Naive thymus-derived CD4-positive, alpha-beta T cell (primary cell): Measurements from ENCODE around the gene ANKH. TPM values are rescaled to one million over a fixed set of nuclear protein-coding genes. Genes with fewer than 3 reads are reported as not detected.
"Not testable (repeated sequence)": the region's sequence is repeated elsewhere in the genome, so short reads cannot be mapped to it uniquely, and the experiment has no call there.

Experiments used
- ATAC-seq: fragments of 150-1000 bp; cut with Tn5 transposase; 2 replicates; pipeline ENCODE4 v1.10.0; 2021; ENCODE audit warnings: mild to moderate bottlenecking, moderate library complexity
- CTCF ChIA-PET: fragments of 350-600 bp; sonication (Branson Sonifier 250); formaldehyde crosslinking; loops from one replicate; lab custom pipeline; 2021; ENCODE audit warnings: antibody characterized with exemption; lab: Charles Lee
- POLR2A ChIA-PET: fragments of 350-600 bp; sonication (Branson Sonifier 250); formaldehyde crosslinking; loops from one replicate; lab custom pipeline; 2021; ENCODE audit warnings: antibody characterized with exemption, inconsistent platforms; lab: Charles Lee
- DNase-seq, 9 donors: peaks; one replicate each; pipeline versions ENCODE4 v3.0.0 to v3.0.0-alpha.2; 2020 to 2022; ENCODE audit warnings: mixed read lengths in 1 of 9
- H3K27ac ChIP-seq: one replicate; pipeline ENCODE4 v1.7.0; 2013; ENCODE audit warnings: mild to moderate bottlenecking, low read depth, low read length, moderate library complexity
- H3K27me3 ChIP-seq, 2 donors: one replicate each; pipeline ENCODE4 v1.7.0; 2013; ENCODE audit warnings: low read length in 2 of 2, mild to moderate bottlenecking in 2 of 2, moderate library complexity in 2 of 2; ENCODE audit not compliant: control insufficient read depth in 2 of 2, insufficient read depth in 2 of 2
- H3K36me3 ChIP-seq, 3 experiments: 1 replicate in 2 of 3; 2 replicates in 1 of 3; pipeline ENCODE4 v1.7.0; 2013; ENCODE audit warnings: low read length in 3 of 3, mild to moderate bottlenecking in 3 of 3, moderate library complexity in 1 of 3; ENCODE audit not compliant: insufficient read depth in 3 of 3, control insufficient read depth in 2 of 3
- H3K4me1 ChIP-seq, 2 donors: one replicate each; pipeline ENCODE4 v1.7.0; 2013; ENCODE audit warnings: low read length in 2 of 2, mild to moderate bottlenecking in 2 of 2, moderate library complexity in 1 of 2; ENCODE audit not compliant: control insufficient read depth in 2 of 2, insufficient read depth in 2 of 2
- H3K4me3 ChIP-seq: 2 replicates; pipeline ENCODE4 v1.7.0; 2013; ENCODE audit warnings: mild to moderate bottlenecking, low read length
- H3K9me3 ChIP-seq, 3 experiments: 1 replicate in 2 of 3; 2 replicates in 1 of 3; pipeline ENCODE4 v1.7.0; 2013; ENCODE audit warnings: low read length in 3 of 3; ENCODE audit not compliant: control insufficient read depth in 2 of 3
- H3K27ac Mint-ChIP-seq, 9 donors: one replicate each; pipeline ENCODE4 v1.8.0; 2020 to 2022; ENCODE audit warnings: mixed read lengths in 9 of 9, mild to moderate bottlenecking in 8 of 9, moderate library complexity in 5 of 9, inconsistent platforms in 2 of 9
- H3K27me3 Mint-ChIP-seq, 5 donors: one replicate each; pipeline ENCODE4 v1.8.0; 2021 to 2022; ENCODE audit warnings: mixed read lengths in 5 of 5, mild to moderate bottlenecking in 1 of 5
- H3K36me3 Mint-ChIP-seq, 5 donors: one replicate each; pipeline ENCODE4 v1.8.0; 2020 to 2022; ENCODE audit warnings: mixed read lengths in 5 of 5, mild to moderate bottlenecking in 3 of 5, inconsistent platforms in 1 of 5
- H3K4me1 Mint-ChIP-seq, 7 donors: one replicate each; pipeline ENCODE4 v1.8.0; 2020 to 2022; ENCODE audit warnings: mixed read lengths in 7 of 7, mild to moderate bottlenecking in 3 of 7, inconsistent platforms in 1 of 7
- H3K4me3 Mint-ChIP-seq, 10 donors: one replicate each; pipeline ENCODE4 v1.8.0; 2020 to 2022; ENCODE audit warnings: mild to moderate bottlenecking in 10 of 10, mixed read lengths in 10 of 10, moderate library complexity in 6 of 10, inconsistent platforms in 2 of 10
- H3K9me3 Mint-ChIP-seq, 11 donors: one replicate each; pipeline ENCODE4 v1.8.0; 2020 to 2022; ENCODE audit warnings: mixed read lengths in 11 of 11, mild to moderate bottlenecking in 4 of 11, inconsistent platforms in 1 of 11, moderate library complexity in 1 of 11
- intact Hi-C, 2 donors: fragments of 100-400 bp; cut with micrococcal nuclease; formaldehyde crosslinking; loops; one replicate each; pipeline ENCODE4 v1.15.1; 2023
- polyA plus RNA-seq, 2 donors: library from polyadenylated mRNA; unstranded; fragments of 300-500 nt; fragmentation: Illumina TruSeq; gene quantifications; one replicate each; pipeline ENCODE4 v1.2.3, GENCODE V29; 2021
- total RNA-seq, 6 experiments: library from RNA in 5 of 6; stranded (reverse) in 5 of 6; gene quantifications; 1 replicate in 5 of 6; 2 replicates in 1 of 6; pipeline ENCODE4 v1.2.3 and lab custom pipeline; 2021 to 2026

The ANKH gene
- total and polyA plus RNA-seq, 7 experiments from 2014 or later, result 35.9 to 190 (median 69.5) TPM

- H3K27ac ChIP-seq, result no peak overlapping the region
- H3K4me3 ChIP-seq, result no peak overlapping the region
- ATAC-seq (no peak), DNase-seq (no peak)
- peaks cover 0 to 36% (median 0%) of the 10 kb centered on the region in 3 experiments for H3K36me3 ChIP-seq
- intact Hi-C loops, result no loop called here
- no peaks in the 10 kb centered on the region for H3K4me1 ChIP-seq
- no peaks in the 10 kb centered on the region for H3K27me3 ChIP-seq
- Mint-ChIP-seq H3K27me3 (no peaks in the 10 kb centered on the region), H3K27ac (peak overlapping the region in 2 of 9 donors; percentile 3 to 41), H3K4me3 (no peak overlapping the region), H3K9me3 (no peaks in the 10 kb centered on the region), H3K4me1 (peaks cover 4 to 64% (median 42%) of the 10 kb centered on the region in 7 donors), H3K36me3 (peaks cover 0 to 49% (median 19%) of the 10 kb centered on the region in 5 donors)
- H3K9me3 ChIP-seq, result no peaks in the 10 kb centered on the region
- ChIA-PET POLR2A (no interaction called here), CTCF (interaction anchor here (1.1 kb wide), 1 partner anchor 17 kb away, joined by 3 read pairs; no protein-coding TSS in a partner anchor)
Measured at GRCh38 chr5:14849516-14850294, 21.9 kb downstream of the ANKH start.

DNA sequence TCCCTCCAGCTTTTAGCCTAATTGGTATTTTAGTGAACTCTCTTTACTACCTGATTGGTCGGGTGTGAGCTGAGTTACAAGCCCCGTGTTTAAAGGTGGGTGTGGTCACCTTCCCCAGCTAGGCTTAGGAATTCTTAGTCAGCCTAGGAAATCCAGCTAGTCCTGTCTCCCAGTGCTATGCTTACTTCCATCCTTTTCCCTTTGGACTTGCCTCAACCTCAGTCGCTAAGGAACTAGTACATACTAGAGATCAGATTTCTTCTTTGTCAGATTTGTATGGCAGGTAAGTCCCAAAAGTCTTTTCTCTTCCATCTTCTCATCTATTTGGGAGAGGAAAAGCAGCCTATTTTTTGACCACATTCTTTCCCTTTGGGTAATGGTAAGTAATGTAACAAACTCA lies 22.6 kb downstream of the ANKH start:
- H3K4me3 Mint-ChIP-seq, H3K27ac ChIP-seq, H3K27me3 Mint-ChIP-seq, DNase-seq, H3K9me3 Mint-ChIP-seq, H3K4me1 ChIP-seq, H3K4me3 ChIP-seq, H3K9me3 ChIP-seq, ATAC-seq, intact Hi-C loops, H3K27me3 ChIP-seq, CTCF ChIA-PET: not testable (repeated sequence)
- H3K27ac Mint-ChIP-seq, result peak overlapping the region in 2 of 9 donors; percentile 6 to 57
- H3K36me3 Mint-ChIP-seq, result peaks cover 0 to 50% (median 19%) of the 10 kb centered on the region in 5 donors
- H3K4me1 Mint-ChIP-seq, result peaks cover 2 to 63% (median 37%) of the 10 kb centered on the region in 7 donors
- POLR2A ChIA-PET, result interaction anchor here (0.7 kb wide), 1 partner anchor 55 kb away, joined by 3 read pairs; no protein-coding TSS in a partner anchor
- H3K36me3 ChIP-seq, result peaks cover 0 to 36% (median 0%) of the 10 kb centered on the region in 3 experiments

GRCh38 chr5:14848385-14848784 lies 23.2 kb downstream of the ANKH start:
- H3K27me3 Mint-ChIP-seq, result no peaks in the 10 kb centered on the region
- peaks cover 2 to 62% (median 32%) of the 10 kb centered on the region in 7 donors for H3K4me1 Mint-ChIP-seq
- intact Hi-C loops, result no loop called here
- Histone ChIP-seq H3K9me3 (no peaks in the 10 kb centered on the region), H3K27me3 (no peaks in the 10 kb centered on the region), H3K27ac (no peak overlapping the region), H3K36me3 (peaks cover 0 to 36% (median 0%) of the 10 kb centered on the region in 3 experiments), H3K4me1 (no peaks in the 10 kb centered on the region), H3K4me3 (no peak overlapping the region)
- DNase-seq, result no peak
- CTCF ChIA-PET, result no interaction called here
- peaks cover 0 to 54% (median 23%) of the 10 kb centered on the region in 5 donors for H3K36me3 Mint-ChIP-seq
- no peak for ATAC-seq
- H3K9me3 Mint-ChIP-seq, result no peaks in the 10 kb centered on the region
- H3K27ac Mint-ChIP-seq, result peak overlapping the region in 1 of 9 donors; percentile 31
- POLR2A ChIA-PET, result no interaction called here
- H3K4me3 Mint-ChIP-seq, result no peak overlapping the region

DNA sequence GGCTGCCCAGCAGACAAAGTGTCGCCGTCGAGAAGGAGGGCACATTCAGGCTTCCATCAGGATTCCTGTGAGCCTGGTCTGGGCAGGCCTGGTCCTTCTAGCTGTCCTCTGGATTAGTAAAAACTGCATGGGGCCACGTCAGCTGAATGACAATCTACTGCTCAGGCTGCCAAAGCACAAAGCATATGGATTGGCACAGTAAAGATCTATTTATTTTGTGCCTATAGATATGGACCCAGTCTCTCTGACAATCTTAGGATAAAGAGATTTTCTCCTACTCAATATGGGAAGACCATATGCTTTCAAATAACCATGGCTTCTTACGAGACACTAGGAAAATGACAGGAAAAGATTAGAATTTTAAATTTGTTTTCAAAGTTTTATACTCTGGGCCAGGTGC lies 24.1 kb downstream of the ANKH start:
- no peak for ATAC-seq
- no peak overlapping the region for H3K4me3 ChIP-seq
- H3K9me3 ChIP-seq, result no peaks in the 10 kb centered on the region
- POLR2A ChIA-PET, result no interaction called here
- H3K36me3 Mint-ChIP-seq, result peaks cover 0 to 58% (median 23%) of the 10 kb centered on the region in 5 donors
- H3K4me1 Mint-ChIP-seq, result peaks cover 0 to 59% (median 22%) of the 10 kb centered on the region in 7 donors
- H3K36me3 ChIP-seq, result peaks cover 0 to 40% (median 0%) of the 10 kb centered on the region in 3 experiments
- H3K27ac ChIP-seq, result no peak overlapping the region
- CTCF ChIA-PET, result no interaction called here
- no peaks in the 10 kb centered on the region for H3K4me1 ChIP-seq
- no peak overlapping the region for H3K4me3 Mint-ChIP-seq
- H3K27me3 ChIP-seq, result no peaks in the 10 kb centered on the region
- H3K9me3 Mint-ChIP-seq, result no peaks in the 10 kb centered on the region
- peak overlapping the region in 1 of 9 donors; percentile 20 for H3K27ac Mint-ChIP-seq
- H3K27me3 Mint-ChIP-seq, result no peaks in the 10 kb centered on the region
- DNase-seq, result no peak
- intact Hi-C loops, result no loop called here

DNA sequence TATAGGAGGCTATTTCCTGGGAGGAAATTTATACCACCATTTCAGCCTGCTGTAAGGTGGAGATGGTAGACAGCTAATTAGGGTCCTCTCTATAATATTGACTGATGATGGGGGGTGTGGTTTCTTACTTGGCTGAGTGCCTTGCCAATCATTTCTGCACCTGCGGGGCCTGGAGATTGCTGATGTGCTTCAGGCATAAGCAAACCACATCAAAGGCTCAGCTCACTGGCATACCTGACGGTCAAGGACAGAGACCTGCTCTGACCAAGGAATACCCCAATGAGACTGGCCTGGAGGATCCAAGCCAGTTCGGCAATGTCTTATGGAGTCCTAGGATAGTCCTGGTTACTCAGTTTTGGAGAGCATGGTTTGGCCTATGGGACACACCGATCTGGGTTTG lies 29.5 kb downstream of the ANKH start:
- ATAC-seq, result no peak
- no peaks in the 10 kb centered on the region for H3K27me3 Mint-ChIP-seq
- peaks cover 0 to 3% (median 0%) of the 10 kb centered on the region in 11 donors for H3K9me3 Mint-ChIP-seq
- Histone ChIP-seq H3K4me1 (no peaks in the 10 kb centered on the region), H3K36me3 (peaks cover 0 to 9% (median 0%) of the 10 kb centered on the region in 3 experiments), H3K4me3 (no peak overlapping the region), H3K9me3 (no peaks in the 10 kb centered on the region), H3K27me3 (no peaks in the 10 kb centered on the region), H3K27ac (no peak overlapping the region)
- DNase-seq, result no peak
- peaks cover 0 to 46% (median 27%) of the 10 kb centered on the region in 5 donors for H3K36me3 Mint-ChIP-seq
- H3K4me1 Mint-ChIP-seq, result peaks cover 0 to 57% (median 19%) of the 10 kb centered on the region in 7 donors
- CTCF ChIA-PET, result no interaction called here
- H3K27ac Mint-ChIP-seq, result peak overlapping the region in 1 of 9 donors; percentile 49
- intact Hi-C loops, result no loop called here
- POLR2A ChIA-PET, result interaction anchor here (0.7 kb wide), 1 partner anchor 71 kb away, joined by 3 read pairs; no protein-coding TSS in a partner anchor
- no peak overlapping the region for H3K4me3 Mint-ChIP-seq

DNA sequence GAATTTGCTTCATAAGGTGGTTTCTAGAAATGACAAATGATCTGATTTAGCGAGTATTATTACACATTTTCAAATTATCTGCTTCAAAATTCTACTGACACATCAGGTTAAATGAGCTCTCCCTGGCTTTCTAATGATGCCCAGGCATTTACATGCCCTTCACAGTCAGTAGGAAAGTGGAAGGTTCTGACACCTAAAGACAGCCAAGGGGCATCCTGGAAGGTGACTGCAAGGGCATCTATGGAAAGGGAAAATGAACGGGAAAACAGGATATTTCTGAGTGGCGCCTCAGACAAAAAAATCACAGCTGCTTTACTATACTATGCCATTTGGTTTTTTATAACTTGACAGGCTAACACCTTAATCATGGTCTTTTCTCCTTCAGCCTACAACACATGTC lies 31.0 kb downstream of the ANKH start:
- H3K27ac ChIP-seq, result no peak overlapping the region
- CTCF ChIA-PET, result interaction anchor here (1.1 kb wide), 1 partner anchor 33 kb away, joined by 3 read pairs; no protein-coding TSS in a partner anchor
- POLR2A ChIA-PET, result interaction anchor here (0.7 kb wide), 1 partner anchor 16 kb away, joined by 3 read pairs; no protein-coding TSS in a partner anchor
- intact Hi-C loops, result no loop called here
- DNase-seq (no peak), ATAC-seq (no peak)
- peaks cover 0 to 62% (median 29%) of the 10 kb centered on the region in 7 donors for H3K4me1 Mint-ChIP-seq
- peak overlapping the region in 2 of 9 donors; percentile 0 to 11 for H3K27ac Mint-ChIP-seq
- peaks cover 0 to 7% (median 0%) of the 10 kb centered on the region in 3 experiments for H3K36me3 ChIP-seq
- no peak overlapping the region for H3K4me3 ChIP-seq
- H3K4me1 ChIP-seq, result no peaks in the 10 kb centered on the region
- peaks cover 0 to 37% (median 27%) of the 10 kb centered on the region in 5 donors for H3K36me3 Mint-ChIP-seq
- no peaks in the 10 kb centered on the region for H3K27me3 Mint-ChIP-seq
- H3K27me3 ChIP-seq, result no peaks in the 10 kb centered on the region
- H3K9me3 Mint-ChIP-seq, result peaks cover 0 to 3% (median 0%) of the 10 kb centered on the region in 11 donors
- no peak overlapping the region for H3K4me3 Mint-ChIP-seq
- no peaks in the 10 kb centered on the region for H3K9me3 ChIP-seq
